Activated naive CD8-positive, alpha-beta T cell treated with anti-CD3 and anti-CD28 coated beads, Interleukin-2, amount 10 ng/mL, durations not matched to agents 7 days and 5 days (primary cell): ENCODE data around the gene TTC31. TPM values are rescaled to one million over a fixed set of nuclear protein-coding genes. Genes with fewer than 3 reads are reported as not detected.
"Not testable (repeated sequence)": the region's sequence is repeated elsewhere in the genome, so short reads cannot be mapped to it uniquely, and the experiment has no call there.

Experiments
- ATAC-seq: fragments of 150-1000 bp; cut with Tn5 transposase; one replicate; pipeline ENCODE4 v1.10.0; 2021; ENCODE audit warnings: low read depth, moderate library complexity
- POLR2A ChIA-PET: fragments of 350-600 bp; sonication (Branson Sonifier 250); formaldehyde crosslinking; loops from one replicate; lab custom pipeline; 2021; ENCODE audit warnings: antibody characterized with exemption; lab: Charles Lee
- DNase-seq: peaks from one replicate; pipeline ENCODE4 v3.0.0; 2021
- H3K27ac Mint-ChIP-seq: one replicate; pipeline ENCODE4 v1.8.0; 2022; ENCODE audit warnings: mild to moderate bottlenecking, mixed read lengths
- H3K27me3 Mint-ChIP-seq: one replicate; pipeline ENCODE4 v1.8.0; 2022; ENCODE audit warnings: mild to moderate bottlenecking, moderate library complexity, mixed read lengths
- H3K36me3 Mint-ChIP-seq: one replicate; pipeline ENCODE4 v1.8.0; 2021; ENCODE audit warnings: mild to moderate bottlenecking, mixed read lengths
- H3K4me1 Mint-ChIP-seq: one replicate; pipeline ENCODE4 v1.8.0; 2021; ENCODE audit warnings: mixed read lengths
- H3K4me3 Mint-ChIP-seq: one replicate; pipeline ENCODE4 v1.8.0; 2022; ENCODE audit warnings: mild to moderate bottlenecking, moderate library complexity, mixed read lengths
- H3K9me3 Mint-ChIP-seq: one replicate; pipeline ENCODE4 v1.8.0; 2021; ENCODE audit warnings: mixed read lengths
- total RNA-seq, 2 experiments: library from RNA; stranded (reverse); gene quantifications; one replicate each; pipeline ENCODE4 v1.2.3, GENCODE V29; 2021

The TTC31 gene
- total RNA-seq, 2 experiments from 2014 or later, result 44.1 to 46.2 TPM

DNA sequence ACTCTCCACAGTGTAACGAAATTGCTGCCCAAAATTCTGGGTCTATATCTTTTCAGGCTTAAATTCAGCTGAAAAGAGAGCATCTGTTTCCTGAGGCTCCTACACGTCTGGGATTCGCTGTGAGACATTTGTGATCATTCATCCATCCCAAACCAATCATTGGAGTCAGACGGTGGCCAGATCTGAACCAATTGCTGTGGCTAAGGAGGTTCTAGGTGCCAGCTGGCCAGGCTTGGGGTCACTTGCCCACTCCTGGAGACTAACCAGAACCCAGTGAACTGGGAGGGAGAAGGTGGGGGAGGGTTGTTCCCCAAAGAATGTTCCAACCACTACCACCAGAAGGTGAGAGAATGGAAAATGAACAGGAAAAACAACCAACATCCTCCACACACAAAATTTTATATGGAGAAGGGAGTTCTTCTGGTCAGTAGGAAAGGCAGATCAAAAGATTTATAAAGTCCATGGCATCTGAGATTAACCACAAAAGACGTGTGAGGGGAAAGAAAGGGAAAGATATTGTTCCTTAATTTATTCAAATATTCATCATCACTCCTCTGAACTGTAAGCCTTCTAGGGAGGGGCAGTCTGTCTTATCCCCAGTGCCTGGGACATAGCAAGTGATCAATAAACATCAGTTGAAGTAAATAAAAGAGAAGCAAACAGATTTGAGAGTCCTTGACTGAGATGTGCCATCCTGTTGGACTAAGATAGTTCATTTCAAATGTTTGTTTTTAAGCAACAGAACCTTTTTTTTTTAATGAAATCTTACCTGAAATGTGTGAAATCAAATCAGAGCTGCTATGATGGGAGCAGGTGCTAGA lies 38.2 kb upstream of the TTC31 start:
- ATAC-seq (no peak), DNase-seq (no peak)
- H3K4me3 Mint-ChIP-seq, result no peak overlapping the region
- peaks cover 1% of the 10 kb centered on the region for H3K36me3 Mint-ChIP-seq
- no peaks in the 10 kb centered on the region for H3K9me3 Mint-ChIP-seq
- POLR2A ChIA-PET, result interaction anchor here (0.6 to 0.7 kb wide), 2 partner anchors 9 to 14 kb away, joined by 3 read pairs; no protein-coding TSS in a partner anchor
- H3K4me1 Mint-ChIP-seq, result peaks cover 3% of the 10 kb centered on the region
- no peak overlapping the region for H3K27ac Mint-ChIP-seq
- H3K27me3 Mint-ChIP-seq, result peaks cover 56% of the 10 kb centered on the region

DNA sequence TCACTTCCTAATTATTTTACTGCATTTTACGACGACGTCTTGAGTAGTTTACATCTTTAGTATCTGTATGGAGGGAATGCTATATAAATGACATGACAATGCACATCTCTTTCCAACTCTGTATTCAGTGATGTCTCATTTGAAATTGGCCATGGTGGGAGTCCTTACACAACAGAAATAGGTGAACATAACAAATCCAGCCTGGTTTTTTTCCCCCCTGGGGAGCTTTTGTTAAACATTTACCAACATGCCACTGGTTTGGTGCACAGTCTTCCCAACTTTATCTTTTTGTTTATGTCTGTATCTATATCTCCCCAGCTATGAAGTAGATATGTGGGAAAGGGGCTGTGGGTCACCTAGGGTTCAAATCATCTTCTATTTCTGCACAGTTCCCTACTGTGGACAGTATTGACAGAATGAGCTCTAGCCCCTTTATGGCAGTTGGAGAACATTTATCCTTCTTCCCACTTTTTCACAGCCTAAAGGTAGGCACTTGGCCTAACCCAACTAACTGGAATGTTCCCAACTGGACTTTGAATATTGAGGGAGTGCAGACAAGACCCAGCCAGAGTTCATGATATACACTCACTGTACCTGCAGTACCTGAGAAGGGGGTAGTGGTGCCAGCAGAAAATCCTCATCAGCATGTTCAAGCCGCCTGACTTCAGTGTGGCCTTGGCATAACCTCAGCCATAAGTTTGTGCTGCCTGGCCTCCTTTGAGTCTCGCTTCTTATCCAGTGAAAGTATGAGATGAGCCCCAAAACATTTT lies 35.5 kb upstream of the TTC31 start:
- POLR2A ChIA-PET, result interaction anchor here (0.7 kb wide), 1 partner anchor 10 kb away, joined by 3 read pairs; no protein-coding TSS in a partner anchor
- no peaks in the 10 kb centered on the region for H3K9me3 Mint-ChIP-seq
- no peak overlapping the region for H3K27ac Mint-ChIP-seq
- H3K4me1 Mint-ChIP-seq, result peaks cover 3% of the 10 kb centered on the region
- ATAC-seq (no peak), DNase-seq (no peak)
- no peaks in the 10 kb centered on the region for H3K36me3 Mint-ChIP-seq
- H3K27me3 Mint-ChIP-seq, result peaks cover 38% of the 10 kb centered on the region
- no peak overlapping the region for H3K4me3 Mint-ChIP-seq

DNA sequence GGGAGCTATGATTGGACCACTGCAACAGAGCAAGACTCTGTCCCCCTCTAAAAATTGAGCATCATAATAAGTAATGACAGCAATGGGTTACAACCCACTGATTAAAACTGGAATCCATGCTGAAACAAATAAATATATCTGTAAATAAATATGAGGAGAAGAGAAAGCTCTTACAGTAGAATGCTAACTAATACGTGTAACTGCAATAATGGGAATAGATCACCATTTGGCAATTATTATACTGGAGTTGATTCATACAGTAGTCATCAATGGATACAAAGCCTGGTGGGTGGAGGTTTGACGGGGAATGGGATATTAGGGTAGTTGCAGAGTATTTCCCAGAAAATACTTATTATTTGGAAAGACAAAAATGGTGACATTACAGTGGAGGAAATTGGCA lies 34.1 kb upstream of the TTC31 start:
- H3K27ac Mint-ChIP-seq, result no peak overlapping the region
- no peak for ATAC-seq
- no peaks in the 10 kb centered on the region for H3K36me3 Mint-ChIP-seq
- DNase-seq, result no peak
- H3K4me1 Mint-ChIP-seq, result peaks cover 13% of the 10 kb centered on the region
- no peak overlapping the region for H3K4me3 Mint-ChIP-seq
- H3K27me3 Mint-ChIP-seq, result peaks cover 27% of the 10 kb centered on the region
- H3K9me3 Mint-ChIP-seq, result no peaks in the 10 kb centered on the region
- POLR2A ChIA-PET, result no interaction called here

DNA sequence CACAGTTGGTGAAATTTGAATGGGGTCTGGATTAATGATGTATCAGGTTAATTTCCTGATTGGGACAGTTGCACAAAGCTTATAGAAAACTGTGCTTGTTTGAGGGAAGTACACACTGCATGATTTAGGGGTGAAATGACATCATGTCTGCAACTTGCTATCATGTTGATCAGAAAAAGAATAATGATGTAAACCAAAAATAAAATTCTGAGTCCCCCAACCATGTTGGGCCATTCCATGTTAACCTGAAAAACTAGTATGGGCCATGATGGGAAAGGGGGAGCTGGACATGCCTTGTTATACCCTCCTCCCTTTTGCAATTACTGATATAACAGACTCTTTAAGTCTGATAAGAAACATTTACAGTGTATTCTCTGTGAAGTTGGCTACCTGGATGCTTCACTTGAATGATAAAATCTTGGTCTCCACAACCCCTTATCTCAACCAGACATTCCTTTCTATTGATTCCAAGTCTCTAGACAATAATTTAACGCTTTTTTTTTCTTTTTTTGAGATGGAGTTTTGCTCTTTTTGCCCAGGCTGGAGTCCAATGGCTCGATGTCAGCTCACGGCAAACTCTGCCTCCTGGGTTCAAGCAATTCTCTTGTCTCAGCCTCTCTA lies 32.2 kb upstream of the TTC31 start:
- Mint-ChIP-seq H3K4me1 (peaks cover 25% of the 10 kb centered on the region), H3K4me3 (no peak overlapping the region), H3K9me3 (no peaks in the 10 kb centered on the region), H3K27ac (no peak overlapping the region), H3K36me3 (peaks cover 2% of the 10 kb centered on the region), H3K27me3 (peaks cover 12% of the 10 kb centered on the region)
- ATAC-seq (no peak), DNase-seq (no peak)
- POLR2A ChIA-PET, result interaction anchor here (1.5 kb wide), 1 partner anchor 28 kb away, joined by 10 read pairs; no protein-coding TSS in a partner anchor

DNA sequence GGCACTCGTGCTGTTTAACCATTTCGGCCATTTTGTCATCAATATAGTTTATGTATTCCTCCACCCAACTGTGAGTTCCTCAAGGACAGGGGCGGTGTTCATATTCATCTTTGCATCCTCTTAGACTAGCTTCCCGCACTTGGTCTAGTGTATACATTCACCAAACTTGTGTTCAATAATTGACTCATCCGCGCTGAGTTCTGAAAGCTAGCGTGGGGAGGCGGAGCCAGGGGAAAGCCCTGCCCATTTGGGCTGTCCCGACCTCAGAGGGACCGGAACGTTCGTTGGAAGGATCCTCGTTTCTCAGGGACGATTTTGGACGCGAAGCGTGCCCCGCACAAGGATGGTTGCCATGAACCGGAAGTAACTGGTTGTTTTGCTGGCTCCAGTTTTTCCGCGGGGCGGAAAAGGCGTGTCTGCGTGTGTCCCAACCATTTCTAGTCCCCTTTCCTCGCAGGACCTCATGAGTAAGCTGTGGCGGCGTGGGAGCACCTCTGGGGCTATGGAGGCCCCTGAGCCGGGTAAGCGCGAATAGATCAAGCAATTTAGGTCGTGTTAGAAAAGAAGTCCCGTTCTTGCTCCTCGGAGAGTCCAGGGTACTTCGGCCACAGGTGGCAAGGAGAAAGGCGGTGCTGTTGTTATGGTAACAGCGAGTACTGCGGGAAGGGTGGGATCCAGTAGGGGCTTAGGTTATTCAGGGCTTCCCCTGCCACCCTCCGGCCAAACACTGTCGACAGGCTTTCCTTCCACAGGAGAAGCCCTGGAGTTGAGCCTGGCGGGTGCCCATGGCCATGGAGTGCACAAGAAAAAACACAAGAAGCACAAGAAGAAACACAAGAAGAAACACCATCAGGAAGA lies 28.0 kb upstream of the TTC31 start, which contains the start of gene INO80B:
Gene INO80B (plus strand): TSS at position 434 of the 858 bp plus-strand sequence. CDS start 30 bp downstream, at position 464.
- Mint-ChIP-seq H3K4me1 (peaks cover 47% of the 10 kb centered on the region), H3K27ac (peak within 1 kb of the TSS; percentile 95), H3K36me3 (peaks cover 2% of the 10 kb centered on the region), H3K27me3 (no peaks in the 10 kb centered on the region), H3K4me3 (peak within 1 kb of the TSS; percentile 99), H3K9me3 (no peaks in the 10 kb centered on the region)
- POLR2A ChIA-PET, result interaction anchor here (1.3 to 6.7 kb wide), 11 partner anchors 10 to 277 kb away, joined by 3 to 58 read pairs (median 5); partner anchors contain the start of genes AUP1, C2orf81, CCDC142 and HTRA2
- DNase-seq (peak; percentile 96), ATAC-seq (peak; percentile 31)

DNA sequence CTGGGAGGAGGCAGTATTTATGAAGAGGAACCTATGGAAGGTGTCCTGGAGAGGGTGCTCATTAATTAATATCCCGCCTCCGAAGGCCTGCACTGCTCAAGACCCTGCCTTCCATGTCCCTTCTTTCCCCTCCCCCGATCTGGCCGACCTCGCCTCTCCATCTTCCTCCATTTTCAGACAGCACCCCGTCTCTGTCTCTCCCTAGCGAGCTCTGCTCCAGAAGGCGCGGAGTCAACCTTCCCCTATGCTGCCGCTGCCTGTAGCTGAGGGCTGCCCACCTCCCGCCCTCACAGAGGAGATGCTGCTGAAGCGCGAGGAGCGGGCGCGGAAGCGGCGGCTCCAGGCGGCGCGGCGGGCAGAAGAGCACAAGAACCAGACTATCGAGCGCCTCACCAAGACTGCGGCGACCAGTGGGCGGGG lies 25.7 kb upstream of the TTC31 start:
- Mint-ChIP-seq H3K27me3 (no peaks in the 10 kb centered on the region), H3K36me3 (peaks cover 3% of the 10 kb centered on the region), H3K4me3 (peak overlapping the region; percentile 99), H3K27ac (peak overlapping the region; percentile 93), H3K9me3 (no peaks in the 10 kb centered on the region), H3K4me1 (peaks cover 52% of the 10 kb centered on the region)
- DNase-seq (no peak), ATAC-seq (no peak)
- POLR2A ChIA-PET, result interaction anchor here (0.7 to 6.7 kb wide), 9 partner anchors 11 to 73 kb away, joined by 3 to 58 read pairs (median 28); partner anchors contain the start of genes AUP1, C2orf81, CCDC142 and HTRA2

DNA sequence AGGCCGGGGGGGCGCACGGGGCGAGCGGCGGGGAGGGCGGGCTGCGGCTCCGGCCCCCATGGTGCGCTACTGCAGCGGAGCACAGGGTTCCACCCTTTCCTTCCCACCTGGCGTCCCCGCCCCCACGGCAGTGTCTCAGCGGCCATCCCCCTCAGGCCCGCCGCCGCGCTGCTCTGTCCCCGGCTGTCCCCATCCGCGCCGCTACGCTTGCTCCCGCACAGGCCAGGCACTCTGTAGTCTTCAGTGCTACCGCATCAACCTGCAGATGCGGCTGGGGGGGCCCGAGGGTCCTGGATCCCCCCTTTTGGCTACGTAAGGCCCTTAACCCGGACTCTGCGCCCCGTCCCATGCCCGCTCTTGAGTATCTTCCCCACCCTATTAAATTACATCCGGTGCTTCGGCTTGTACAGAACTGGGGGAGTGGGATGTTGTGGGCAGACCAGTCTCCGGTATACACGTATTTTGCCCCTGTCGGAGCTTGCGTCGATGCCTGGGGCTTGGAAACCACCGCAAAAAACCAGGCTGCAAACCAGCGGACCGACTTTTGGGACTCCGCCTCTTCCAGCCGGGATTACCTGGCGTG lies 25.2 kb upstream of the TTC31 start:
- H3K4me1 Mint-ChIP-seq, result peaks cover 49% of the 10 kb centered on the region
- POLR2A ChIA-PET, result interaction anchor here (0.5 to 6.7 kb wide), 16 partner anchors 10 to 721 kb away, joined by 3 to 58 read pairs (median 5); partner anchors contain the start of genes AUP1, C2orf81, CCDC142 and HTRA2
- H3K27me3 Mint-ChIP-seq, result no peaks in the 10 kb centered on the region
- H3K4me3 Mint-ChIP-seq, result peak overlapping the region; percentile 99
- ATAC-seq (peak; percentile 38), DNase-seq (peak; percentile 90)
- no peaks in the 10 kb centered on the region for H3K9me3 Mint-ChIP-seq
- peaks cover 5% of the 10 kb centered on the region for H3K36me3 Mint-ChIP-seq
- peak overlapping the region; percentile 93 for H3K27ac Mint-ChIP-seq

DNA sequence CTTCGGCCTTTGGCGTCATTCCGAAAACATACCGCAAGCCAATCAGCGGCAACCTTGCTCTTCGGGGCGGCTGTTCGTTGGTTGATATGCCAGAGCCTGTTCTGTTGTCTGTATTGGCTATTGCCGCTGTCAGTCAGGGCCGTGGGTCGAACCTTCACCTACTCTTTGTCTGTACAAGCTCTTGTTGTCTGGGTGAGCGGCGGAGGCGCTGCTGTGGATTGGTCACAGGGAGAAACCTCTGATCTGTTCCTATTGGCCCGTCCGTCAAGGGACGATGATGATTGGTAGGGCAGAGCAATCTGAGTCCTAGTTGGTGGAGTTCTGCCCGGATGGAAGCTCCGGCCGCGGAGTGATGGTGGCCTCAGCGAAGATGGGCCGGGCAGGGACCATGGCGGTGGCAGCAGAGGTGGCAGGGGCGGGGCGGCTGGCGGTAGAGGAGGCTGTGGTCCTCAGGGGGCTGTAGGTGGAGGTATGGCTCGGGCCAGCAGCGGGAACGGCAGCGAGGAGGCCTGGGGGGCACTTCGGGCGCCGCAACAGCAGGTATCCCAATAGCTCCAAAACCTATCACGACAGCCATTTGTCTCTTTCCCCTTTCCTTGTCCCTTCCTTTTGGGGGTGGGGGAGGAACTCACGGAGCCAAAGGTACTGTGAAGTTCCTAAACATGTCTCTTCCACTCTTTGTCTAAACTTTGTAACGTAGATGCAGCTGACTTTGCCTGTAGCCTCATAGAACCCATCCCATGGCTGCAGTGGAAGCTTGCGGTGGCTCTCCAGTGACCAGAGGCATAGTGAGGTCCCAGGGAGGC lies 24.5 kb upstream of the TTC31 start, which contains the start of gene WBP1:
Gene WBP1 (plus strand): TSS at position 307 of the 806 bp plus-strand sequence. CDS start 165 bp downstream, at position 472.
- no peaks in the 10 kb centered on the region for H3K9me3 Mint-ChIP-seq
- H3K27ac Mint-ChIP-seq, result peak within 1 kb of the TSS; percentile 93
- ATAC-seq (peak; percentile 89), DNase-seq (peak; percentile 93)
- peaks cover 8% of the 10 kb centered on the region for H3K36me3 Mint-ChIP-seq
- POLR2A ChIA-PET, result interaction anchor here (0.5 to 6.7 kb wide), 17 partner anchors 10 to 721 kb away, joined by 3 to 58 read pairs (median 5); partner anchors contain the start of genes AUP1, C2orf81, CCDC142 and HTRA2
- peak within 1 kb of the TSS; percentile 99 for H3K4me3 Mint-ChIP-seq
- H3K27me3 Mint-ChIP-seq, result no peaks in the 10 kb centered on the region
- peaks cover 48% of the 10 kb centered on the region for H3K4me1 Mint-ChIP-seq

DNA sequence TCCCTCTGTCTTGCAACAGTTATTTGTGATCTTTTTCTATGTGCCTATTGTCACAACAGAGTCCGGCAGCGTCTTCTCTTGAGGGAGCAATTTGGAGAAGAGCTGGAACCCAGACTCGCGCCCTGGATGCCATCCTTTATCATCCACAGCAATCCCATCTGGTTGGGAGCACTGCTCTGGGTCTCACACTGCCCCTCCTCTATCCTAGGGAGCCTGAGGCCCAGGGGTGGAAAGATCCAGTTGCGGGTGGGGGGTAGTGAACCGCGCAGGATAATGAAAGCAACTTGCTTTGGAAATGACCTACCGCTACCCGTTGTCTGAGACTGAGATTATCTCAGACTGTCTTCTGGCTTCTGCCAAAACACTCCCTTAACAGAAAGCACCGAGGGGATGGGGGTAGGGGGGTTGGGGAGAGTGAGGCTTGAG lies 23.9 kb upstream of the TTC31 start:
- DNase-seq (no peak), ATAC-seq (no peak)
- no peaks in the 10 kb centered on the region for H3K9me3 Mint-ChIP-seq
- POLR2A ChIA-PET, result interaction anchor here (1.0 to 6.7 kb wide), 15 partner anchors 10 to 722 kb away, joined by 3 to 58 read pairs (median 5); partner anchors contain the start of genes AUP1, C2orf81, CCDC142 and HTRA2
- H3K27ac Mint-ChIP-seq, result peak overlapping the region; percentile 93
- no peaks in the 10 kb centered on the region for H3K27me3 Mint-ChIP-seq
- H3K4me1 Mint-ChIP-seq, result peaks cover 49% of the 10 kb centered on the region
- H3K4me3 Mint-ChIP-seq, result peak overlapping the region; percentile 99
- H3K36me3 Mint-ChIP-seq, result peaks cover 8% of the 10 kb centered on the region

DNA sequence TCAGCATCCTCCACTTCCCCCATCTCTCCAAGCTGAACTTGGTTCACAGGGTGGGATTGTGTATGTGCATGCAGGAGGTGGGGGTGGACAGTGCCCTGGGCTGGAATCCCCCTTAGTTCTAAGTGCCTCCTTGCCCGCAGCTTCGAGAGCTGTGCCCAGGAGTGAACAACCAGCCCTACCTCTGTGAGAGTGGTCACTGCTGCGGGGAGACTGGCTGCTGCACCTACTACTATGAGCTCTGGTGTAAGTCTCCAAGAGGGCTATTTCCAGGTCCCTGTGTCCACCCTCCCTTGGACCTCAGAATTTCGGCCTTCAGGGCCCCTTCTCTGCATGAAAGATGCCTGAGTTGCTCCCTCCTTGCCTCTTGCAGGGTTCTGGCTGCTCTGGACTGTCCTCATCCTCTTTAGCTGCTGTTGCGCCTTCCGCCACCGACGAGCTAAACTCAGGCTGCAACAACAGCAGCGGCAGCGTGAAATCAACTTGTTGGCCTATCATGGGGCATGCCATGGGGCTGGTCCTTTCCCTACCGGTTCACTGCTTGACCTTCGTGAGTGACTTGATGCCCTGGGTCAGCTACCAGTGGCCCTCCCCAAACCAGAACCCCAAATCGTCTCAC lies 23.3 kb upstream of the TTC31 start:
- not testable (repeated sequence) for H3K27me3 Mint-ChIP-seq, H3K36me3 Mint-ChIP-seq, DNase-seq, ATAC-seq, H3K9me3 Mint-ChIP-seq
- Mint-ChIP-seq H3K4me1 (peaks cover 49% of the 10 kb centered on the region), H3K27ac (peak overlapping the region; percentile 93), H3K4me3 (peak overlapping the region; percentile 99)
- POLR2A ChIA-PET, result interaction anchor here (0.6 to 6.7 kb wide), 9 partner anchors 9 to 716 kb away, joined by 3 to 58 read pairs (median 28); partner anchors contain the start of genes AUP1, C2orf81, CCDC142 and HTRA2
